GM12878 (cell line): Measurements from ENCODE around the gene SKAP1. TPM values are rescaled to one million over a fixed set of nuclear protein-coding genes. Genes with fewer than 3 reads are reported as not detected.

Experiments
- ATAC-seq: fragments of 200-7000 bp; cut with Tn5 transposase; 3 replicates; pipeline ENCODE4 v1.9.1; 2020; ENCODE audit warnings: mild to moderate bottlenecking, moderate library complexity
- BruUV-seq: library from RNA; stranded (reverse); fragments of 400-500 nt; replicated peaks from 2 replicates; lab custom pipeline; 2021; lab: Mats Ljungman, UMichigan
- CTCF ChIA-PET: fragments of 300-600 bp; sonication (Branson Sonifier 250); formaldehyde crosslinking; extraction: SDS; loops from one replicate; lab custom pipeline; 2021; ENCODE audit warnings: inconsistent platforms; lab: Yijun Ruan, JAX
- POLR2A ChIA-PET: fragments of 350-600 bp; formaldehyde crosslinking; extraction: SDS; loops from one replicate; lab custom pipeline; 2021; ENCODE audit warnings: inconsistent platforms; lab: Charles Lee
- RAD21 ChIA-PET: fragments of 300-600 bp; sonication (Branson Sonifier 250); formaldehyde crosslinking; loops from one replicate; lab custom pipeline; 2023; ENCODE audit warnings: antibody characterized with exemption; ENCODE audit not compliant: unreplicated experiment; lab: Charles Lee
- SMC1A ChIA-PET: fragments of 300-600 bp; sonication (Branson Sonifier 250); formaldehyde crosslinking; loops from one replicate; lab custom pipeline; 2023; ENCODE audit not compliant: unreplicated experiment, uncharacterized antibody; lab: Charles Lee
- DNase-seq: peaks from one replicate; pipeline ENCODE4 v3.0.0-alpha.2; 2011; ENCODE audit warnings: low read depth, low spot score
- FAIRE-seq: peaks from 3 replicates; lab custom pipeline; 2011; peaks lifted over from hg19 to GRCh38; lab: Jason Lieb, UNC
- H2AFZ ChIP-seq: 2 replicates; pipeline ENCODE4 v1.6.0; 2011; ENCODE audit warnings: low read depth, low read length, control low read depth; ENCODE audit not compliant: control insufficient read depth
- H3K27ac ChIP-seq: 2 replicates; pipeline ENCODE4 v1.5.1; 2011; ENCODE audit warnings: control low read depth; ENCODE audit not compliant: control insufficient read depth, insufficient read depth
- H3K27me3 ChIP-seq, 2 experiments: replicated peaks in 1 of 2; 2 replicates each; pipeline versions ENCODE4 v1.6.0 to v1.6.1; 2011; ENCODE audit warnings: low read length in 1 of 2; ENCODE audit not compliant: control insufficient read depth in 2 of 2, insufficient read depth in 2 of 2
- H3K36me3 ChIP-seq, 2 experiments: 2 replicates each; pipeline ENCODE4 v1.5.1; 2011; ENCODE audit warnings: low read length in 1 of 2; ENCODE audit not compliant: control insufficient read depth in 2 of 2, insufficient read depth in 2 of 2
- H3K4me1 ChIP-seq: 2 replicates; pipeline ENCODE4 v1.6.1; 2011; ENCODE audit warnings: mild to moderate bottlenecking, low read length, moderate library complexity, mixed read lengths; ENCODE audit not compliant: control insufficient read depth, insufficient read depth
- H3K4me2 ChIP-seq: 2 replicates; pipeline ENCODE4 v1.6.0; 2011; ENCODE audit warnings: control low read depth; ENCODE audit not compliant: control insufficient read depth, insufficient read depth
- H3K4me3 ChIP-seq: fragments of 200-600 bp; sonication (generic); 2 replicates; pipeline ENCODE4 v1.5.1; 2016
- H3K79me2 ChIP-seq: 2 replicates; pipeline ENCODE4 v1.6.0; 2011; ENCODE audit warnings: low read length; ENCODE audit not compliant: control insufficient read depth, insufficient read depth
- H3K9ac ChIP-seq: 2 replicates; pipeline ENCODE4 v1.8.0; 2011; ENCODE audit warnings: low read length, control low read depth, mixed read lengths; ENCODE audit not compliant: control insufficient read depth, insufficient read depth
- H3K9me3 ChIP-seq: replicated peaks from 3 replicates; pipeline ENCODE4 v1.5.1; 2011; ENCODE audit warnings: mild to moderate bottlenecking, low read length; ENCODE audit not compliant: control insufficient read depth, insufficient read depth
- H4K20me1 ChIP-seq: 2 replicates; pipeline ENCODE4 v1.6.0; 2011; ENCODE audit not compliant: control insufficient read depth, insufficient read depth
- EED ChIP-seq: sonication (generic); IDR thresholded peaks from 2 replicates; pipeline ENCODE4 v1.6.1; 2016; ENCODE audit warnings: antibody characterized with exemption, low read depth
- EP300 ChIP-seq, 2 experiments: fragments of 150-350 bp in 1 of 2; IDR thresholded peaks; 2 replicates each; pipeline ENCODE4 v1.6.1; 2011 to 2012; ENCODE audit warnings: low read depth in 2 of 2, low read length in 2 of 2, borderline replicate concordance in 1 of 2, improper control_type of control experiment in 1 of 2, inconsistent platforms in 1 of 2; ENCODE audit not compliant: control insufficient read depth in 1 of 2
- FOXK2 ChIP-seq: fragments of 450-650 bp; IDR thresholded peaks from 2 replicates; pipeline ENCODE4 v1.6.1; 2017; ENCODE audit warnings: mild to moderate bottlenecking, moderate library complexity
- HDAC6 ChIP-seq: fragments of 200-600 bp; sonication (generic); IDR thresholded peaks from one replicate; pipeline ENCODE4 v1.8.0; 2017; ENCODE audit warnings: antibody characterized with exemption; ENCODE audit not compliant: unreplicated experiment
- HDGF ChIP-seq: fragments of 450-650 bp; IDR thresholded peaks from 2 replicates; pipeline ENCODE4 v1.6.1; 2016; ENCODE audit warnings: antibody characterized with exemption
- MEF2B ChIP-seq: fragments of 450-650 bp; IDR thresholded peaks from 2 replicates; pipeline ENCODE4 v1.6.1; 2018; ENCODE audit warnings: mild to moderate bottlenecking, moderate library complexity; ENCODE audit not compliant: partially characterized antibody, poor library complexity, severe bottlenecking
- MTA2 ChIP-seq: fragments of 450-650 bp; IDR thresholded peaks from 2 replicates; pipeline ENCODE4 v1.6.1; 2016; ENCODE audit warnings: low read depth, mild to moderate bottlenecking, moderate library complexity
- NR2C2 ChIP-seq: IDR thresholded peaks from 2 replicates; pipeline ENCODE4 v1.6.1; 2011; ENCODE audit warnings: borderline replicate concordance, low read depth; ENCODE audit not compliant: control insufficient read depth, insufficient read length
- POU2F2 ChIP-seq: IDR thresholded peaks from 3 replicates; pipeline ENCODE4 v1.6.1; 2011; ENCODE audit warnings: low read depth, mild to moderate bottlenecking, low read length, borderline replicate concordance
- RFX5 ChIP-seq: IDR thresholded peaks from 2 replicates; pipeline ENCODE4 v1.6.1; 2011; ENCODE audit warnings: low read depth, low read length, improper control_type of control experiment
- SMAD1 ChIP-seq: fragments of 450-650 bp; IDR thresholded peaks from 2 replicates; pipeline ENCODE4 v1.6.1; 2018; ENCODE audit warnings: mild to moderate bottlenecking, low read depth; ENCODE audit not compliant: partially characterized antibody
- SMAD5 ChIP-seq: IDR thresholded peaks from 2 replicates; pipeline ENCODE4 v1.6.1; 2016; ENCODE audit warnings: antibody characterized with exemption, low read depth
- SP1 ChIP-seq: IDR thresholded peaks from one replicate; pipeline ENCODE4 v1.6.1; 2011; ENCODE audit warnings: low read depth, low read length
- STAT3 ChIP-seq: IDR thresholded peaks from 2 replicates; pipeline ENCODE4 v1.6.1; 2011; ENCODE audit warnings: low read depth, low read length, improper control_type of control experiment
- TAF1 ChIP-seq: IDR thresholded peaks from 2 replicates; pipeline ENCODE4 v1.6.1; 2011; ENCODE audit warnings: mild to moderate bottlenecking, low read depth, low read length, borderline replicate concordance
- TARDBP ChIP-seq: IDR thresholded peaks from 2 replicates; pipeline ENCODE4 v1.6.1; 2016; ENCODE audit warnings: borderline replicate concordance
- WGBS: methylation state at CpG from one replicate; pipeline ENCODE4 v1.1.6; 2016; ENCODE audit warnings: low lambda C conversion rate; ENCODE audit not compliant: insufficient replicate concordance, insufficient coverage; ENCODE audit errors: missing lambda C conversion rate; 5-methylcytosine and 5-hydroxymethylcytosine counted together
- in situ Hi-C: fragments of 300-500 bp; cut with MboI; formaldehyde crosslinking; loops from 9 replicates; pipeline ENCODE4 v1.14.3; 2018; ENCODE audit warnings: mixed read lengths
- intact Hi-C: fragments of 100-400 bp; cut with micrococcal nuclease; formaldehyde crosslinking; loops from one replicate; pipeline ENCODE4 v1.14.2; 2022; ENCODE audit not compliant: unreplicated experiment
- polyA plus RNA-seq, 11 experiments: library from polyadenylated mRNA; depleted of rRNA in 4 of 11; unstranded in 6 of 11; stranded (reverse) in 5 of 11; fragments of >200 nt; fragmentation: Nextera tagmentation in 4 of 11; fragmentation: Illumina TruSeq in 1 of 11; extraction: Ambion mirVana in 4 of 11; extraction: Trizol in 1 of 11; gene quantifications; 1 replicate in 1 of 11; 2 replicates in 10 of 11; pipeline versions ENCODE4 v1.2.1 to v1.2.3, GENCODE V29; 2011 to 2016; ENCODE audit warnings: inconsistent platforms in 2 of 11, missing spikeins in 2 of 11, low read depth in 1 of 11
- total RNA-seq, 4 experiments: library from RNA; depleted of rRNA in 3 of 4; stranded (reverse); fragments of >200 nt in 3 of 4; fragmentation: Illumina TruSeq in 1 of 4; extraction: Trizol in 1 of 4; gene quantifications; 2 replicates each; pipeline versions ENCODE4 v1.2.1 to v1.2.3, GENCODE V29; 2013 to 2021
- TF ChIP-seq, protein P1 (sequence below): fragments of 450-650 bp; formaldehyde crosslinking; IDR thresholded peaks from 2 replicates; pipeline ENCODE4 v1.4.0; 2020; ENCODE audit warnings: mild to moderate bottlenecking, moderate library complexity
- TF ChIP-seq, protein P2 (sequence below): fragments of 450-650 bp; IDR thresholded peaks from 2 replicates; pipeline ENCODE4 v1.6.1; 2014; ENCODE audit warnings: mild to moderate bottlenecking

SKAP1 gene
- total and polyA plus RNA-seq, 10 of the 15 experiments (the other 5 are each of a cell fraction or from before 2014, with no cell fraction given): 17.1 to 97.6 (median 35.9) TPM

DNA sequence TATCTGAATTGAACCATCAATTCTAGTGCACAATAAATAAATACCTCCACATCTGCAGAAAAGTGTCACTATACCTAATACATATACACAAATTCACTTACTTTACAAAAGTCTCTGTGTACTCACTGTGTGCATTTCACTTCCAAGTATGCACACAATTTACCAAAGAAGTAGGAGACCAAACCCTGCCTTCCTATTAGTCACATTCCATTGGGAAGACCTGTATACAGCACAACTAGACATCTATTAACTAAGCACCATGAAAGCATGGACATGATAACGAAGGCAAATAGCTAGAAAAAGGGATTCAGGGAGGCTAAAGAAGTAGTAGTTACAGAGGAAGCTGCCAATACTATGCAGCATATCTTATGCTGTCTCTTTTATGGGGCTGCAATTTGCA is 183.0 kb downstream of the SKAP1 start (continued):
- TF ChIP-seq, protein P1, sequence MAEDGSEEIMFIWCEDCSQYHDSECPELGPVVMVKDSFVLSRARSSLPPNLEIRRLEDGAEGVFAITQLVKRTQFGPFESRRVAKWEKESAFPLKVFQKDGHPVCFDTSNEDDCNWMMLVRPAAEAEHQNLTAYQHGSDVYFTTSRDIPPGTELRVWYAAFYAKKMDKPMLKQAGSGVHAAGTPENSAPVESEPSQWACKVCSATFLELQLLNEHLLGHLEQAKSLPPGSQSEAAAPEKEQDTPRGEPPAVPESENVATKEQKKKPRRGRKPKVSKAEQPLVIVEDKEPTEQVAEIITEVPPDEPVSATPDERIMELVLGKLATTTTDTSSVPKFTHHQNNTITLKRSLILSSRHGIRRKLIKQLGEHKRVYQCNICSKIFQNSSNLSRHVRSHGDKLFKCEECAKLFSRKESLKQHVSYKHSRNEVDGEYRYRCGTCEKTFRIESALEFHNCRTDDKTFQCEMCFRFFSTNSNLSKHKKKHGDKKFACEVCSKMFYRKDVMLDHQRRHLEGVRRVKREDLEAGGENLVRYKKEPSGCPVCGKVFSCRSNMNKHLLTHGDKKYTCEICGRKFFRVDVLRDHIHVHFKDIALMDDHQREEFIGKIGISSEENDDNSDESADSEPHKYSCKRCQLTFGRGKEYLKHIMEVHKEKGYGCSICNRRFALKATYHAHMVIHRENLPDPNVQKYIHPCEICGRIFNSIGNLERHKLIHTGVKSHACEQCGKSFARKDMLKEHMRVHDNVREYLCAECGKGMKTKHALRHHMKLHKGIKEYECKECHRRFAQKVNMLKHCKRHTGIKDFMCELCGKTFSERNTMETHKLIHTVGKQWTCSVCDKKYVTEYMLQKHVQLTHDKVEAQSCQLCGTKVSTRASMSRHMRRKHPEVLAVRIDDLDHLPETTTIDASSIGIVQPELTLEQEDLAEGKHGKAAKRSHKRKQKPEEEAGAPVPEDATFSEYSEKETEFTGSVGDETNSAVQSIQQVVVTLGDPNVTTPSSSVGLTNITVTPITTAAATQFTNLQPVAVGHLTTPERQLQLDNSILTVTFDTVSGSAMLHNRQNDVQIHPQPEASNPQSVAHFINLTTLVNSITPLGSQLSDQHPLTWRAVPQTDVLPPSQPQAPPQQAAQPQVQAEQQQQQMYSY (CRISPR knock-in tag): no peak

DNA sequence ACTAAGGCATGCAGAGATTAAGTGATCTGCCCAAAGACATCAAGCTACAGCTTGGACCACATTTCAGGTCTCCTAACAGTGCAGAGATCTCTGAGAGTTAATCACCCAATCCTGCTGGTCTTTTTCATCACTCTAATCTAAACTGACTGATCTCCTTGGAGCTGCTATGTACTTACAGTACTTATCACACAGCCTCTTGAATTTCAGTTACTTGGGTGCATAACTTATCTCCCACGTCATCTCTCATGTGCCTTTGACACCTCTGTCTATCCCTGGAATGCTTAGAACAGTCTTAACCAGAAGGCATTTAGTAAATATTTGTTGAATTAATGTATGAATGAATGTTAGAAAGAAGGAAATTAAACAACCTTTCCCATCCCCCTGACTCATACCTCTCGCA is 183.4 kb downstream of the SKAP1 start:
- SMC1A ChIA-PET: interaction anchor here (0.6 to 3.8 kb wide), 4 partner anchors 10 to 140 kb away, joined by 3 to 23 read pairs (median 4); no protein-coding TSS in a partner anchor
- BruUV-seq: no TSS peak
- CTCF ChIA-PET: interaction anchor here (0.6 to 20.3 kb wide), 6 partner anchors 14 to 228 kb away, joined by 3 to 220 read pairs (median 4); no protein-coding TSS in a partner anchor
- Histone ChIP-seq H3K9ac (no peak overlapping the region), H3K27me3 (no peaks in the 10 kb centered on the region), H3K9me3 (no peaks in the 10 kb centered on the region), H3K4me2 (no peak overlapping the region), H3K4me1 (peaks cover 25% of the 10 kb centered on the region), H2AFZ (no peak overlapping the region), H4K20me1 (no peaks in the 10 kb centered on the region), H3K36me3 (no peaks in the 10 kb centered on the region; a peak in 1 of 4 replicates), H3K79me2 (no peaks in the 10 kb centered on the region), H3K27ac (no peak overlapping the region), H3K4me3 (no peak overlapping the region)
- intact Hi-C loops: no loop called here
- in situ Hi-C loops: no loop called here
- FAIRE-seq (no peak), ATAC-seq (no peak), DNase-seq (no peak)
- 96% methylated on average over 2 of the region's 2 CpGs for WGBS
- POLR2A ChIA-PET: interaction anchor here (1.2 kb wide), 1 partner anchor 16 kb away, joined by 3 read pairs; no protein-coding TSS in a partner anchor
- RAD21 ChIA-PET: interaction anchor here (0.6 to 0.9 kb wide), 3 partner anchors 13 to 366 kb away, joined by 3 read pairs; no protein-coding TSS in a partner anchor
- TF ChIP-seq NR2C2 (no peak), MTA2 (no peak), POU2F2 (no peak), RFX5 (no peak), SMAD5 (no peak), EP300 (IDR thresholded peaks at IDR 0.05; ENCODE audit: borderline replicate concordance in 1 of 2, control insufficient read depth in 1 of 2, low read depth in 2 of 2, low read length in 2 of 2) (no peak), TARDBP (no peak), SP1 (no peak), TAF1 (no peak), STAT3 (no peak), SMAD1 (no peak), HDAC6 (no peak), FOXK2 (no peak), MEF2B (no peak), EED (no peak), HDGF (no peak)
- TF ChIP-seq, protein P2, sequence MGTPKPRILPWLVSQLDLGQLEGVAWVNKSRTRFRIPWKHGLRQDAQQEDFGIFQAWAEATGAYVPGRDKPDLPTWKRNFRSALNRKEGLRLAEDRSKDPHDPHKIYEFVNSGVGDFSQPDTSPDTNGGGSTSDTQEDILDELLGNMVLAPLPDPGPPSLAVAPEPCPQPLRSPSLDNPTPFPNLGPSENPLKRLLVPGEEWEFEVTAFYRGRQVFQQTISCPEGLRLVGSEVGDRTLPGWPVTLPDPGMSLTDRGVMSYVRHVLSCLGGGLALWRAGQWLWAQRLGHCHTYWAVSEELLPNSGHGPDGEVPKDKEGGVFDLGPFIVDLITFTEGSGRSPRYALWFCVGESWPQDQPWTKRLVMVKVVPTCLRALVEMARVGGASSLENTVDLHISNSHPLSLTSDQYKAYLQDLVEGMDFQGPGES: no peak
